HepG2 (cell line): ENCODE results near the gene IRF7. TPM values are rescaled to one million over a fixed set of nuclear protein-coding genes. Genes with fewer than 3 reads are reported as not detected.

Source experiments
- AGO2 ChIP-seq: fragments of 200-400 bp; formaldehyde crosslinking; optimal IDR thresholded peaks from 2 replicates; pipeline ENCODE3; 2017; ENCODE audit warnings: mild to moderate bottlenecking, low read depth, low read length, moderate library complexity
- CHD2 ChIP-seq: IDR thresholded peaks from 2 replicates; pipeline ENCODE4 v1.6.1; 2011; ENCODE audit warnings: low read depth, low read length, improper control_type of control experiment
- NR2F2 ChIP-seq: IDR thresholded peaks from 2 replicates; pipeline ENCODE4 v1.6.1; 2012; ENCODE audit warnings: low read depth, inconsistent platforms, borderline replicate concordance
- ONECUT2 ChIP-seq: sonication (generic); formaldehyde crosslinking; IDR thresholded peaks from 2 replicates; pipeline ENCODE4 v1.4.0; 2020; ENCODE audit warnings: missing genetic modification reagents
- RBFOX2 ChIP-seq: fragments of 200-400 bp; formaldehyde crosslinking; IDR thresholded peaks from 2 replicates; pipeline ENCODE4 v1.6.1; 2017; ENCODE audit warnings: low read depth, mild to moderate bottlenecking, low read length
- RNF2 ChIP-seq: fragments of 450-650 bp; conservative IDR thresholded peaks from 2 replicates; pipeline ENCODE4 v1.6.1; 2016; ENCODE audit warnings: low read depth
- SOX13 ChIP-seq, 3 experiments: fragments of 450-650 bp in 1 of 3; sonication (generic) in 1 of 3; formaldehyde crosslinking in 1 of 3; IDR thresholded peaks in 2 of 3; conservative IDR thresholded peaks in 1 of 3; 2 replicates each; pipeline versions ENCODE4 v1.5.0 to v1.6.1; 2016 to 2020; ENCODE audit warnings: antibody characterized with exemption in 1 of 3, mild to moderate bottlenecking in 1 of 3, missing compliant biosample characterization in 1 of 3, missing genetic modification reagents in 1 of 3, moderate library complexity in 1 of 3
- ZFP36L1 ChIP-seq: sonication (generic); formaldehyde crosslinking; IDR thresholded peaks from 2 replicates; pipeline ENCODE4 v1.8.0; 2022; ENCODE audit warnings: mild to moderate bottlenecking, missing genetic modification reagents, moderate library complexity
- ZNF205 ChIP-seq: IDR thresholded peaks from 2 replicates; pipeline ENCODE4 v1.6.1; 2018; ENCODE audit warnings: missing biosample characterization, missing genetic modification reagents
- ZNF839 ChIP-seq: sonication (generic); formaldehyde crosslinking; IDR thresholded peaks from 2 replicates; pipeline ENCODE4 v1.4.0; 2020; ENCODE audit warnings: missing genetic modification reagents, mild to moderate bottlenecking, borderline replicate concordance
- ZNF878 ChIP-seq: sonication (generic); formaldehyde crosslinking; IDR thresholded peaks from 2 replicates; pipeline ENCODE4 v1.8.1; 2023; ENCODE audit warnings: mild to moderate bottlenecking, missing genetic modification reagents, moderate library complexity
- polyA plus RNA-seq, 8 experiments: library from polyadenylated mRNA; depleted of rRNA in 3 of 8; stranded (reverse) in 7 of 8; unstranded in 1 of 8; fragments of >200 nt; fragmentation: Illumina TruSeq in 4 of 8; extraction: Trizol in 4 of 8; gene quantifications; 2 replicates each; pipeline versions ENCODE4 v1.2.1 to v1.2.3, GENCODE V29; 2011 to 2016; ENCODE audit warnings: low read depth in 4 of 8, missing spikeins in 1 of 8, mixed read lengths in 1 of 8; ENCODE audit not compliant: insufficient read depth in 1 of 8
- total RNA-seq, 5 experiments: library from RNA; depleted of rRNA; stranded (reverse); fragments of >200 nt; fragmentation: Illumina TruSeq; extraction: Trizol; gene quantifications; 2 replicates each; pipeline ENCODE4 v1.2.3, GENCODE V29; 2016; ENCODE audit warnings: low read depth in 1 of 5
- TF ChIP-seq, protein P1 (sequence below): sonication (generic); formaldehyde crosslinking; conservative IDR thresholded peaks from 2 replicates; pipeline ENCODE4 v1.4.0; 2020; ENCODE audit warnings: mild to moderate bottlenecking, missing genetic modification reagents, moderate library complexity
- TF ChIP-seq, protein P2 (sequence below): sonication (generic); formaldehyde crosslinking; IDR thresholded peaks from 2 replicates; pipeline ENCODE4 v1.4.0; 2020; ENCODE audit warnings: missing genetic modification reagents, low read depth, mild to moderate bottlenecking, borderline replicate concordance
- TF ChIP-seq, protein P3 (sequence below): sonication (generic); formaldehyde crosslinking; IDR thresholded peaks from 2 replicates; pipeline ENCODE4 v1.4.0; 2020; ENCODE audit warnings: missing genetic modification reagents
- TF ChIP-seq, protein P4 (sequence below): sonication (generic); formaldehyde crosslinking; IDR thresholded peaks from 2 replicates; pipeline ENCODE4 v1.5.1; 2020; ENCODE audit warnings: mild to moderate bottlenecking, missing genetic modification reagents, moderate library complexity

Gene IRF7
- total and polyA plus RNA-seq, 2 of the 13 experiments (the other 11 are each of a cell fraction or from before 2014, with no cell fraction given): not detected

DNA sequence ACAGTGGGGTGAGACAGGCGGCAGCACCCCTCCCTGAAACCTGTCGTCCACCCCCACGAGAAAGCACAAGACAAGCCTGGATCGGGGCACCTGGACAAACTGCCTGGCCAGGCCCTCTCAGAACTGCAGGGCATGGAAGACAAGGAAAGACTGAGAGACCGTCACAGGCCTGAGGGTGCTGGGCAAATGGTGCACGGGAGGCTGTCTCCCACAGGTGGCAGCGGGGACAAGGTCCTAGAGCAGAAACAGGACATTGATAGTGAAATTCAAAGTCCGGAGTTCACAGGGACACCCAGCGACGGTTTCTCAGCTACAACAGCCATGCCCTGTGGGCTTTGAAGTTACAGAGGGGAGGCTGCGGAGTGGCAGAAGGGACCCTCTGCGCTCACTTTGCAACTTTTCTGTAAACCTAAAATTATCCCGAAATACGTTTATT is 42.0 kb upstream of the IRF7 start (continued):
- TF ChIP-seq, protein P1, sequence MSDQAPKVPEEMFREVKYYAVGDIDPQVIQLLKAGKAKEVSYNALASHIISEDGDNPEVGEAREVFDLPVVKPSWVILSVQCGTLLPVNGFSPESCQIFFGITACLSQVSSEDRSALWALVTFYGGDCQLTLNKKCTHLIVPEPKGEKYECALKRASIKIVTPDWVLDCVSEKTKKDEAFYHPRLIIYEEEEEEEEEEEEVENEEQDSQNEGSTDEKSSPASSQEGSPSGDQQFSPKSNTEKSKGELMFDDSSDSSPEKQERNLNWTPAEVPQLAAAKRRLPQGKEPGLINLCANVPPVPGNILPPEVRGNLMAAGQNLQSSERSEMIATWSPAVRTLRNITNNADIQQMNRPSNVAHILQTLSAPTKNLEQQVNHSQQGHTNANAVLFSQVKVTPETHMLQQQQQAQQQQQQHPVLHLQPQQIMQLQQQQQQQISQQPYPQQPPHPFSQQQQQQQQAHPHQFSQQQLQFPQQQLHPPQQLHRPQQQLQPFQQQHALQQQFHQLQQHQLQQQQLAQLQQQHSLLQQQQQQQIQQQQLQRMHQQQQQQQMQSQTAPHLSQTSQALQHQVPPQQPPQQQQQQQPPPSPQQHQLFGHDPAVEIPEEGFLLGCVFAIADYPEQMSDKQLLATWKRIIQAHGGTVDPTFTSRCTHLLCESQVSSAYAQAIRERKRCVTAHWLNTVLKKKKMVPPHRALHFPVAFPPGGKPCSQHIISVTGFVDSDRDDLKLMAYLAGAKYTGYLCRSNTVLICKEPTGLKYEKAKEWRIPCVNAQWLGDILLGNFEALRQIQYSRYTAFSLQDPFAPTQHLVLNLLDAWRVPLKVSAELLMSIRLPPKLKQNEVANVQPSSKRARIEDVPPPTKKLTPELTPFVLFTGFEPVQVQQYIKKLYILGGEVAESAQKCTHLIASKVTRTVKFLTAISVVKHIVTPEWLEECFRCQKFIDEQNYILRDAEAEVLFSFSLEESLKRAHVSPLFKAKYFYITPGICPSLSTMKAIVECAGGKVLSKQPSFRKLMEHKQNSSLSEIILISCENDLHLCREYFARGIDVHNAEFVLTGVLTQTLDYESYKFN: peak; percentile 78
- TF ChIP-seq ZNF878 (no peak), ZNF839 (CRISPR knock-in tag) (no peak), ZFP36L1 (CRISPR knock-in tag) (no peak), RNF2 (no peak), ONECUT2 (CRISPR knock-in tag) (no peak), RBFOX2 (no peak), CHD2 (no peak), SOX13 (IDR thresholded peaks at IDR 0.05) (no peak), SOX13 (CRISPR knock-in tag; conservative IDR thresholded peaks at IDR 0.05 in 1 of 2, IDR thresholded peaks at IDR 0.05 in 1 of 2) (peak in 1 of 2 experiments; percentile 27; a peak in 1 of 4 replicates), AGO2 (peak; percentile 23), ZNF205 (CRISPR knock-in tag) (no peak), NR2F2 (0 out of 2 replicates have a peak, but pooled peaks have one; percentile 18)
- TF ChIP-seq, protein P2, sequence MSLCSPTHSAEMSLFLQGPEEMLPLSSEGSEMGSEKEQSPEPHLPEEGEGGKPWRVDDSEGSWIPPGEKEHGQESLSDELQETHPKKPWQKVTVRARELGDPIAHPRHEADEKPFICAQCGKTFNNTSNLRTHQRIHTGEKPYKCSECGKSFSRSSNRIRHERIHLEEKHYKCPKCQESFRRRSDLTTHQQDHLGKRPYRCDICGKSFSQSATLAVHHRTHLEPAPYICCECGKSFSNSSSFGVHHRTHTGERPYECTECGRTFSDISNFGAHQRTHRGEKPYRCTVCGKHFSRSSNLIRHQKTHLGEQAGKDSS: no peak
- TF ChIP-seq, protein P3, sequence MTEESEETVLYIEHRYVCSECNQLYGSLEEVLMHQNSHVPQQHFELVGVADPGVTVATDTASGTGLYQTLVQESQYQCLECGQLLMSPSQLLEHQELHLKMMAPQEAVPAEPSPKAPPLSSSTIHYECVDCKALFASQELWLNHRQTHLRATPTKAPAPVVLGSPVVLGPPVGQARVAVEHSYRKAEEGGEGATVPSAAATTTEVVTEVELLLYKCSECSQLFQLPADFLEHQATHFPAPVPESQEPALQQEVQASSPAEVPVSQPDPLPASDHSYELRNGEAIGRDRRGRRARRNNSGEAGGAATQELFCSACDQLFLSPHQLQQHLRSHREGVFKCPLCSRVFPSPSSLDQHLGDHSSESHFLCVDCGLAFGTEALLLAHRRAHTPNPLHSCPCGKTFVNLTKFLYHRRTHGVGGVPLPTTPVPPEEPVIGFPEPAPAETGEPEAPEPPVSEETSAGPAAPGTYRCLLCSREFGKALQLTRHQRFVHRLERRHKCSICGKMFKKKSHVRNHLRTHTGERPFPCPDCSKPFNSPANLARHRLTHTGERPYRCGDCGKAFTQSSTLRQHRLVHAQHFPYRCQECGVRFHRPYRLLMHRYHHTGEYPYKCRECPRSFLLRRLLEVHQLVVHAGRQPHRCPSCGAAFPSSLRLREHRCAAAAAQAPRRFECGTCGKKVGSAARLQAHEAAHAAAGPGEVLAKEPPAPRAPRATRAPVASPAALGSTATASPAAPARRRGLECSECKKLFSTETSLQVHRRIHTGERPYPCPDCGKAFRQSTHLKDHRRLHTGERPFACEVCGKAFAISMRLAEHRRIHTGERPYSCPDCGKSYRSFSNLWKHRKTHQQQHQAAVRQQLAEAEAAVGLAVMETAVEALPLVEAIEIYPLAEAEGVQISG (CRISPR knock-in tag): peak; percentile 29; the same call in 1 of the 2 replicates
- TF ChIP-seq, protein P4, sequence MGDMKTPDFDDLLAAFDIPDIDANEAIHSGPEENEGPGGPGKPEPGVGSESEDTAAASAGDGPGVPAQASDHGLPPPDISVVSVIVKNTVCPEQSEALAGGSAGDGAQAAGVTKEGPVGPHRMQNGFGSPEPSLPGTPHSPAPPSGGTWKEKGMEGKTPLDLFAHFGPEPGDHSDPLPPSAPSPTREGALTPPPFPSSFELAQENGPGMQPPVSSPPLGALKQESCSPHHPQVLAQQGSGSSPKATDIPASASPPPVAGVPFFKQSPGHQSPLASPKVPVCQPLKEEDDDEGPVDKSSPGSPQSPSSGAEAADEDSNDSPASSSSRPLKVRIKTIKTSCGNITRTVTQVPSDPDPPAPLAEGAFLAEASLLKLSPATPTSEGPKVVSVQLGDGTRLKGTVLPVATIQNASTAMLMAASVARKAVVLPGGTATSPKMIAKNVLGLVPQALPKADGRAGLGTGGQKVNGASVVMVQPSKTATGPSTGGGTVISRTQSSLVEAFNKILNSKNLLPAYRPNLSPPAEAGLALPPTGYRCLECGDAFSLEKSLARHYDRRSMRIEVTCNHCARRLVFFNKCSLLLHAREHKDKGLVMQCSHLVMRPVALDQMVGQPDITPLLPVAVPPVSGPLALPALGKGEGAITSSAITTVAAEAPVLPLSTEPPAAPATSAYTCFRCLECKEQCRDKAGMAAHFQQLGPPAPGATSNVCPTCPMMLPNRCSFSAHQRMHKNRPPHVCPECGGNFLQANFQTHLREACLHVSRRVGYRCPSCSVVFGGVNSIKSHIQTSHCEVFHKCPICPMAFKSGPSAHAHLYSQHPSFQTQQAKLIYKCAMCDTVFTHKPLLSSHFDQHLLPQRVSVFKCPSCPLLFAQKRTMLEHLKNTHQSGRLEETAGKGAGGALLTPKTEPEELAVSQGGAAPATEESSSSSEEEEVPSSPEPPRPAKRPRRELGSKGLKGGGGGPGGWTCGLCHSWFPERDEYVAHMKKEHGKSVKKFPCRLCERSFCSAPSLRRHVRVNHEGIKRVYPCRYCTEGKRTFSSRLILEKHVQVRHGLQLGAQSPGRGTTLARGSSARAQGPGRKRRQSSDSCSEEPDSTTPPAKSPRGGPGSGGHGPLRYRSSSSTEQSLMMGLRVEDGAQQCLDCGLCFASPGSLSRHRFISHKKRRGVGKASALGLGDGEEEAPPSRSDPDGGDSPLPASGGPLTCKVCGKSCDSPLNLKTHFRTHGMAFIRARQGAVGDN (CRISPR knock-in tag): peak; percentile 63
